Ishikawa (cell line): ENCODE results near the gene STRA6.

Experiments
- CEBPB ChIP-seq: IDR thresholded peaks from 2 replicates; pipeline ENCODE4 v1.6.1; 2012
- CREB1 ChIP-seq: IDR thresholded peaks from 2 replicates; pipeline ENCODE4 v1.6.1; 2012; ENCODE audit warnings: low read depth
- EGR1 ChIP-seq: IDR thresholded peaks from 2 replicates; pipeline ENCODE4 v1.6.1; 2012
- EP300 ChIP-seq: IDR thresholded peaks from 2 replicates; pipeline ENCODE4 v1.6.1; 2012; ENCODE audit warnings: borderline replicate concordance
- FOXM1 ChIP-seq: IDR thresholded peaks from 2 replicates; pipeline ENCODE4 v1.6.1; 2012; ENCODE audit warnings: low read depth, borderline replicate concordance
- NFIC ChIP-seq: IDR thresholded peaks from 2 replicates; pipeline ENCODE4 v1.6.1; 2012
- RAD21 ChIP-seq: IDR thresholded peaks from 2 replicates; pipeline ENCODE4 v1.6.1; 2012; ENCODE audit warnings: low read depth
- TAF1 ChIP-seq: IDR thresholded peaks from 2 replicates; pipeline ENCODE4 v1.6.1; 2012; ENCODE audit warnings: low read depth, mild to moderate bottlenecking
- TCF12 ChIP-seq: IDR thresholded peaks from 2 replicates; pipeline ENCODE4 v1.6.1; 2012; ENCODE audit warnings: low read depth
- TEAD4 ChIP-seq: IDR thresholded peaks from 2 replicates; pipeline ENCODE4 v1.6.1; 2012
- YY1 ChIP-seq: IDR thresholded peaks from 2 replicates; pipeline ENCODE4 v1.6.1; 2012; ENCODE audit warnings: low read depth
- ZBTB7A ChIP-seq: IDR thresholded peaks from 2 replicates; pipeline ENCODE4 v1.6.1; 2012; ENCODE audit warnings: low read depth
- TF ChIP-seq, protein P1 (sequence below): IDR thresholded peaks from 2 replicates; pipeline ENCODE4 v1.6.1; 2012; ENCODE audit warnings: low read depth, mild to moderate bottlenecking
- TF ChIP-seq, protein P2 (sequence below): IDR thresholded peaks from 2 replicates; pipeline ENCODE4 v1.6.1; 2012
- TF ChIP-seq, protein P3 (sequence below): IDR thresholded peaks from 2 replicates; pipeline ENCODE4 v1.6.1; 2012

The STRA6 gene

DNA sequence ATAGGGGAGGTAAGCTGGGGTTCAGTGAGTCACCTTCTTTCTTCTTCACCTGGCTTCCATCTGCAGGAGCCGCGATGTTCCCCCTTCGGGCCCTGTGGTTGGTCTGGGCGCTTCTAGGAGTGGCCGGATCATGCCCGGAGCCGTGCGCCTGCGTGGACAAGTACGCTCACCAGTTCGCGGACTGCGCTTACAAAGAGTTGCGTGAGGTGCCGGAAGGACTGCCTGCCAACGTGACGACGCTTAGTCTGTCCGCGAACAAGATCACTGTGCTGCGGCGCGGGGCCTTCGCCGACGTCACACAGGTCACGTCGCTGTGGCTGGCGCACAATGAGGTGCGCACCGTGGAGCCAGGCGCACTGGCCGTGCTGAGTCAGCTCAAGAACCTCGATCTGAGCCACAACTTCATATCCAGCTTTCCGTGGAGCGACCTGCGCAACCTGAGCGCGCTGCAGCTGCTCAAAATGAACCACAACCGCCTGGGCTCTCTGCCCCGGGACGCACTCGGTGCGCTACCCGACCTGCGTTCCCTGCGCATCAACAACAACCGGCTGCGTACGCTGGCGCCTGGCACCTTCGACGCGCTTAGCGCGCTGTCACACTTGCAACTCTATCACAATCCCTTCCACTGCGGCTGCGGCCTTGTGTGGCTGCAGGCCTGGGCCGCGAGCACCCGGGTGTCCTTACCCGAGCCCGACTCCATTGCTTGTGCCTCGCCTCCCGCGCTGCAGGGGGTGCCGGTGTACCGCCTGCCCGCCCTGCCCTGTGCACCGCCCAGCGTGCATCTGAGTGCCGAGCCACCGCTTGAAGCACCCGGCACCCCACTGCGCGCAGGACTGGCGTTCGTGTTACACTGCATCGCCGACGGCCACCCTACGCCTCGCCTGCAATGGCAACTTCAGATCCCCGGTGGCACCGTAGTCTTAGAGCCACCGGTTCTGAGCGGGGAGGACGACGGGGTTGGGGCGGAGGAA is 69.6 kb downstream of the STRA6 start:
- 0 out of 2 replicates have a peak, but pooled peaks have one; percentile 6 for TF ChIP-seq RAD21
- no peak for TF ChIP-seq CREB1

DNA sequence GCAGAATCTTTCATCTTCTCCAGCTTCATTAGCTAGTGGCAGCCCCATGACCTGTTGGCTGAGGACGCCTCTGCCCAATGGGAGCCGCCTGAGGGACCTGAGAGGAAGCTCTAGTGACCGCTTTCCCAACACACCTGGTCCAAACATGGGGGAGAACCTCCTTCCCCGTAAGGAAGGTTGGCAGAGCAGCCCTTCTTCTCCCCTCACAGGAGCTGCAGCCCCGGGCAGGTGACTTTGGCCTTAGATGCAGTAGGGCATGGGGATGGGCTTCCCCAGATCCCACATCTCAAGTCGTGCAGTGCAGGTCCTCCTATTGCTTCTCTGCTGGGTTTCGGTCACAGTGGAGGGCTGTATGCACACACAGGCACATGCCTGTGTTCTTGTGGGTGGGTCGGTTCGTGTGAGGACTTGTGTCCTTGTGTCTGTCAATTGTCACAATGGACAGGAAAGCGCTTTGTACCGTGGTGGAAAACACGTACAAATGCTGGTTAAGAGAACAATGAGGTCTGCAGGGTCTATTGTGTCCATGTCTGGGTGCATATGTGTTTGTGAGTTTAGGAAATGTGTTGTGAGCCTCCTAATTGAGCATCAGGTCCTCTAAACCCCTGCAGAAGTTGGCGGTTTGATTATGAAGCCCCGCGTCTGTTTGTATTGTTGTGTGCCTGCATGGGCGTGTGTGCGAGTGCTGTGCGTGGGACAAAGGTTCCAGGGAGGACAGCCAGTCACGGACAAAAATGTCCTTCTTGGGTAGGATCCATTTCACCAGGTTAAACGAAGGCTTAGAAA is 70.8 kb downstream of the STRA6 start:
- TF ChIP-seq FOXM1 (no peak), TEAD4 (no peak), ZBTB7A (no peak), NFIC (no peak), TCF12 (no peak), TAF1 (no peak), RAD21 (no peak), CEBPB (no peak), YY1 (no peak)
- TF ChIP-seq, protein P1, sequence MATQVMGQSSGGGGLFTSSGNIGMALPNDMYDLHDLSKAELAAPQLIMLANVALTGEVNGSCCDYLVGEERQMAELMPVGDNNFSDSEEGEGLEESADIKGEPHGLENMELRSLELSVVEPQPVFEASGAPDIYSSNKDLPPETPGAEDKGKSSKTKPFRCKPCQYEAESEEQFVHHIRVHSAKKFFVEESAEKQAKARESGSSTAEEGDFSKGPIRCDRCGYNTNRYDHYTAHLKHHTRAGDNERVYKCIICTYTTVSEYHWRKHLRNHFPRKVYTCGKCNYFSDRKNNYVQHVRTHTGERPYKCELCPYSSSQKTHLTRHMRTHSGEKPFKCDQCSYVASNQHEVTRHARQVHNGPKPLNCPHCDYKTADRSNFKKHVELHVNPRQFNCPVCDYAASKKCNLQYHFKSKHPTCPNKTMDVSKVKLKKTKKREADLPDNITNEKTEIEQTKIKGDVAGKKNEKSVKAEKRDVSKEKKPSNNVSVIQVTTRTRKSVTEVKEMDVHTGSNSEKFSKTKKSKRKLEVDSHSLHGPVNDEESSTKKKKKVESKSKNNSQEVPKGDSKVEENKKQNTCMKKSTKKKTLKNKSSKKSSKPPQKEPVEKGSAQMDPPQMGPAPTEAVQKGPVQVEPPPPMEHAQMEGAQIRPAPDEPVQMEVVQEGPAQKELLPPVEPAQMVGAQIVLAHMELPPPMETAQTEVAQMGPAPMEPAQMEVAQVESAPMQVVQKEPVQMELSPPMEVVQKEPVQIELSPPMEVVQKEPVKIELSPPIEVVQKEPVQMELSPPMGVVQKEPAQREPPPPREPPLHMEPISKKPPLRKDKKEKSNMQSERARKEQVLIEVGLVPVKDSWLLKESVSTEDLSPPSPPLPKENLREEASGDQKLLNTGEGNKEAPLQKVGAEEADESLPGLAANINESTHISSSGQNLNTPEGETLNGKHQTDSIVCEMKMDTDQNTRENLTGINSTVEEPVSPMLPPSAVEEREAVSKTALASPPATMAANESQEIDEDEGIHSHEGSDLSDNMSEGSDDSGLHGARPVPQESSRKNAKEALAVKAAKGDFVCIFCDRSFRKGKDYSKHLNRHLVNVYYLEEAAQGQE, result no peak

DNA sequence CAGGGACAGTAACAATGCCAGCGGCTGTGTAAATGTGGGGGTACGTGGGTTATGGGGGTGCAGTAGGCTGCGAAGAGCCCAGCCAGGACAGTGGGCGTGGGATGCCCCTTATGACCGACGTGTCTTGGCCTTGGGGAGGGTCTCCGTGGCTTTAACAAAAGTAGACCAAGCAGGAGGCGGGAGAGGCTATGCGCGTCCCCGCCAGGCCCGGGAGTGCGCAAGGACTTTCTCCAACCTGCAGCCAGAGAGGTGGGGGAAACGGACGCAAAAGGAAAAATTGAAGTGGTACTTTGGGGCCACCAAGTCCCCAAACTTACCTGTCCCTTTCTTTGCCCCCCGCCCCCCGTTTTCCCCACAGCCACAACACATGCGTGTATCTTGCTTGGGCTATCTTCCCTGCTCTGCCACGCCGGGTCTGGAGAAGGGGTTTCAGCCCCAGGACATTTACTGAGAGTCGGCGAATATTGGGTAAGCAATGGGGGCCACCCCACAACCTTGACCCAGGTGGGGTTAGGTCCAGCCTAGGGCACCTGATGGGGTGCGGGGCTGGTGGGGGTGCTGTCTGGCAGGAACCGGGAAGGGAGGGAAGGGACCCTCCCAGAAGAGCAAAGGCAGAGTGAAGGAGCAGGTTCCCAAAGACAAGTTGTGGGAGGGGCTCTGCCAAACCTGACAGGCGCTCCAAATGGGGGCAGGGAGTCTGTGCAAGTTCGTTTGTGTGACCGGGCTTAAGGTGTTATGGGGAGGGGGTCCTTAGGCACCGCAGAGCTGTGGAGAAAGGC is 71.5 kb downstream of the STRA6 start:
- no peak for TF ChIP-seq YY1
- TF ChIP-seq, protein P1, result no peak
- no peak for TF ChIP-seq EGR1
- TF ChIP-seq, protein P2, sequence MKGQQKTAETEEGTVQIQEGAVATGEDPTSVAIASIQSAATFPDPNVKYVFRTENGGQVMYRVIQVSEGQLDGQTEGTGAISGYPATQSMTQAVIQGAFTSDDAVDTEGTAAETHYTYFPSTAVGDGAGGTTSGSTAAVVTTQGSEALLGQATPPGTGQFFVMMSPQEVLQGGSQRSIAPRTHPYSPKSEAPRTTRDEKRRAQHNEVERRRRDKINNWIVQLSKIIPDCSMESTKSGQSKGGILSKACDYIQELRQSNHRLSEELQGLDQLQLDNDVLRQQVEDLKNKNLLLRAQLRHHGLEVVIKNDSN, result no peak
- TF ChIP-seq CREB1, result no peak
- TF ChIP-seq CEBPB, result no peak
- TF ChIP-seq TEAD4, result no peak
- TF ChIP-seq ZBTB7A, result no peak
- no peak for TF ChIP-seq FOXM1
- no peak for TF ChIP-seq NFIC
- no peak for TF ChIP-seq TCF12
- TF ChIP-seq TAF1, result no peak
- TF ChIP-seq RAD21, result no peak
- TF ChIP-seq EP300, result no peak
- TF ChIP-seq, protein P3, sequence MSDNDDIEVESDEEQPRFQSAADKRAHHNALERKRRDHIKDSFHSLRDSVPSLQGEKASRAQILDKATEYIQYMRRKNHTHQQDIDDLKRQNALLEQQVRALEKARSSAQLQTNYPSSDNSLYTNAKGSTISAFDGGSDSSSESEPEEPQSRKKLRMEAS, result no peak

DNA sequence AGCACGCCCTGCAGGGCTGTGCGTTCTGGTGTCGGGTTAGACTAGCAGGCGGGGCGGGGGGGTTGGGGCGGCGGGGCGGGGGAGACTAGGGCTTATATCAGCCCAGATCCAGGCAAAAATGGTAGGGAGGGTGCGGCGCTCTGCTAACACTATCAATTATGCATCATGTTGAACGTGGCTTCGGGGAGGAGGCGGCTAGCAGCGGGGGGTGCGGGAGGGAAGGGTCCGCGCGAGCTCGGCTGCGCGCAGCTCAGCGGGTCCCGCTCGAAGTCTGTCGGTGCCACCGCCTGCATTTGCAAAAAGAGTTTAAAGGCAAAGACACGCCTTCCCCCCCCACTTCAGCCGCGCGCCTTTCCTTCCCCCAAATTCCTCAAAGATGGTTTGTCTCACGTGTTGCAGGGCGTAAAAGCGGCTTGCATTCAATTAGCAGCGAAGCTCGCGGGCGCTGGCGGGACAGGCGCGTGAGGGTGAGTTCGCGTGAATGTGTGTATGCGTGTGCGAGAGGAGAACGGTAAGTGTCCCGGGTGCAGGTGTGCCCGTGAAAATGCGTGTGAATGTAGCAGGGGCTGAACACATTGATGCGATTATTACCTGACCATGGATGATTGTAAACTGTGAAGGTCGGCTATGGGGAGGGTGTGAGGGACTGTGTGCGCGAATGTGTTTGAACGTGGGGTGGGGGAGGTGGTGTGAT is 72.3 kb downstream of the STRA6 start, which contains the start of gene ISLR2:
Gene ISLR2, plus strand, starts transcription at position 432 of the 694 bp plus-strand sequence. CDS start 2,169 bp downstream, outside the sequence.
- TF ChIP-seq, protein P3, result peak; percentile 86
- TF ChIP-seq FOXM1, result no peak
- peak; percentile 13; the same call in 1 of the 2 replicates for TF ChIP-seq ZBTB7A
- TF ChIP-seq, protein P2, result peak; percentile 52
